ENCODE results near the gene DAB2IP.
A peak's percentile ranks its signal among the peaks of the same experiment; 100 is the strongest.

Gene DAB2IP

DNA sequence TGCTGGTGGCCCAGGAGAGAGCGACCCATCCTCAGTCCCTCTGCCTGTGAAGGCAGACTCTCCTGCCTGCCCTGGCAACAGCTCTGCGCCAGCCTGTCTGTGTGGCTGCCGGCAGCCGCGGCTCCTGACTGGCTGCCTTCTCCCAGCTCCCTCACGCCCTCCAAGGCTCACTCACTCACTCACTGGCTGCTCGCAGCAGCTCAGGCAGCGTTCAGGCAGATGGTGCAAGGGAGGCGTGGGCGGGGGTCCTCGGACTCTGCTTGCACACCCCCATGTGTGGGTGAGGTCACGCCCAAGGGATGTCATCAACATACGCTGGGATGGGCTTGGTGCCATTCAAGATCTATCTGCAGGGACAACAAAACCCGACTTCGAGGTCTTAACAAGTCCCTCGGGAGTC is 66.7 kb downstream of the DAB2IP start:
- H3K27ac ChIP-seq = no peak overlapping the region
- TF ChIP-seq, protein P1, sequence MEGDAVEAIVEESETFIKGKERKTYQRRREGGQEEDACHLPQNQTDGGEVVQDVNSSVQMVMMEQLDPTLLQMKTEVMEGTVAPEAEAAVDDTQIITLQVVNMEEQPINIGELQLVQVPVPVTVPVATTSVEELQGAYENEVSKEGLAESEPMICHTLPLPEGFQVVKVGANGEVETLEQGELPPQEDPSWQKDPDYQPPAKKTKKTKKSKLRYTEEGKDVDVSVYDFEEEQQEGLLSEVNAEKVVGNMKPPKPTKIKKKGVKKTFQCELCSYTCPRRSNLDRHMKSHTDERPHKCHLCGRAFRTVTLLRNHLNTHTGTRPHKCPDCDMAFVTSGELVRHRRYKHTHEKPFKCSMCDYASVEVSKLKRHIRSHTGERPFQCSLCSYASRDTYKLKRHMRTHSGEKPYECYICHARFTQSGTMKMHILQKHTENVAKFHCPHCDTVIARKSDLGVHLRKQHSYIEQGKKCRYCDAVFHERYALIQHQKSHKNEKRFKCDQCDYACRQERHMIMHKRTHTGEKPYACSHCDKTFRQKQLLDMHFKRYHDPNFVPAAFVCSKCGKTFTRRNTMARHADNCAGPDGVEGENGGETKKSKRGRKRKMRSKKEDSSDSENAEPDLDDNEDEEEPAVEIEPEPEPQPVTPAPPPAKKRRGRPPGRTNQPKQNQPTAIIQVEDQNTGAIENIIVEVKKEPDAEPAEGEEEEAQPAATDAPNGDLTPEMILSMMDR (IDR thresholded peaks at IDR 0.05) = no peak
- no peak for TF ChIP-seq ZFX (IDR thresholded peaks at IDR 0.05; ENCODE audit: borderline replicate concordance)

DNA sequence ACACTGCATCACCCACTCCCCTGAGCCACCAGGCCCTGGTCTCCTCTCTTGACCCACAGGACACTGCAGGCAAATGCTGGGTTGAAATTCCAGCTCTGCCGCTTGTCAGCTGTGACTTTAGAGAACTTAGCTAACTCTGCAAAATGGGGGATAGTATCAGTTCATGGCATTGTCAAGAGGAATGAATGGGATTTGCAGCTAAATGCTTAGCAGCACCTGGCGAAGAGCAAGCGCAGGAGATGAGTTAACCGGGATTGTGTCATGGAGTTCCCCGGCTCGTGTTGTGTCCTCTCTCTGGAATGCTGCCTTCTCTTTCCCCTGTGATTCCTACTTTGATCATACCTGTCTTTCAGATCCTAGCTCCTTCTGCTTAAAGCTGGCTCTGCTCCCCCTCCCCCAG is 67.1 kb downstream of the DAB2IP start:
- TF ChIP-seq ZFX (IDR thresholded peaks at IDR 0.05; ENCODE audit: borderline replicate concordance) = no peak
- TF ChIP-seq, protein P1 (IDR thresholded peaks at IDR 0.05) = no peak
- H3K27ac ChIP-seq = no peak overlapping the region

DNA sequence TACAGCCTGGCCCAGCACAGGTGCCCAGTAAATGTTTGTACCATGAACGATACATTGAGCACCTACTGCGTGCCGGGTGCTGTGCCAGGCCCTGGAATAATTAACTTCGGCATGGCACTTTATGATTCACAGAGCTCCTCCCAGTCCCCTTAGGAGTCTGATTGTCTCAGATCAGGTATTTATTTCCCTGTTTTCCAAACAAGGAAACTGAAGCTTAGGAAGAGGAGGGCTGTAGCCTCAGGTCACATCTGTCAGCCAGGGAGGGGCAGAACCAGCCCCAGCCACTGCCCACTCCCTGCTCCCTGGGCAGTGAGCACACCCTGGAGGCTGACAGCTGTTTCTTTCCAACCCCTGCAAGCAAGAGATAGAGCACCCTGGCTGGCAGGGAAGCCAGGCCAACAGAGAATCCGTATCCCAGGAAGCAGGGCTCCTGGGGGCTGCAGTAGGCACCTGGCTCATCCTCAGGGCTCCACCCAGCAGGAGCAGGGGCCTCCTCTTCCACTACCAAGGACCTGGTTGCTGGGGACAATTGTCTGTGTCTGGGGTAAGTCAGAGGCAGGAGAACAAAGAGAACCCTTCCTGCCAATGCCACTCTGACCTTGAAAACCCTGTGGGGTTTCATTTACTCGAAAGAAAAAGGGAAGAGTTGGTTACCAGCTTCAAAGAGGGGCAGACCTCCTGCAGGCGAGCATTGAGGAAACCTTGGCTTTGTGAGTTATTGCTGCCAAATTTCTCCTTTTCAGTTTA is 69.0 kb downstream of the DAB2IP start:
- H3K27ac ChIP-seq = no peak overlapping the region; the same call in 1 of the 2 replicates
- TF ChIP-seq ZFX (IDR thresholded peaks at IDR 0.05; ENCODE audit: borderline replicate concordance) = no peak
- TF ChIP-seq, protein P1 (IDR thresholded peaks at IDR 0.05) = no peak

DNA sequence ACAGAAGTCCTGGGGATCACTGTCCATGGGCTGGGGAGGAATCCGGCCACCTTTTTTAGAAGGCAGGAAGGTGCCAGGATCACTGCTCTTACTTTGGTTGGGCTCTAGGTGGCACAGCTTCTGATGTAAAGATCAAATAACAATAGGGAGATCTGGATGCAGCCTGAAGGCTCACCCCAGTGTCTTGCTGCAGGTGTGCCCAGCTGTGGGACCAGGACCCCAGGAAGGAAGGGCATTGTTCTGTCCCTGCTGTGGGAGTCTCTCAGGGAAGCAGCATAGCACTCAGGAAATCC is 69.6 kb downstream of the DAB2IP start:
- TF ChIP-seq, protein P1 (IDR thresholded peaks at IDR 0.05) = peak; percentile 28
- TF ChIP-seq ZFX (IDR thresholded peaks at IDR 0.05; ENCODE audit: borderline replicate concordance) = no peak
- H3K27ac ChIP-seq = no peak overlapping the region

DNA sequence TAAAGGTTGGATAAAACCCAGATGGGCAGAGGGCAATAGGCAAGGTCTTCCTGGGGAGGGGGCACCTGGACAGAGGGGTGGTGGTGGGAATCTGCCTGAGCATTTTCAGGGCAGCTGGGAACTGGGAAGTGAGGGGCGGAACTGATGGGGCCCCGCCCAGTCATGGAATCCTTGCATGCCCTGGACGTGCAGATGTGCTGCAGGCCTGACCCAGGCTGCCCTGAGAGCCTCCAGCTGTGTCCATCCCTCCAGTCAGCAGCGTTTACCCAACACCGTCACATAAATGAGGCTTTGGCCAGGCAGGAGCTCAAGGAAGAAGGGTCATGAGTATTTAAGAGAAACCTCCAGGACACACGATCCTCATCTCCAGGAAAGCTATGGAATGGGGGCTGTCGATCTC is 70.3 kb downstream of the DAB2IP start:
- H3K27ac ChIP-seq = no peak overlapping the region
- TF ChIP-seq, protein P1 (IDR thresholded peaks at IDR 0.05) = no peak
- TF ChIP-seq ZFX (IDR thresholded peaks at IDR 0.05; ENCODE audit: borderline replicate concordance) = no peak

DNA sequence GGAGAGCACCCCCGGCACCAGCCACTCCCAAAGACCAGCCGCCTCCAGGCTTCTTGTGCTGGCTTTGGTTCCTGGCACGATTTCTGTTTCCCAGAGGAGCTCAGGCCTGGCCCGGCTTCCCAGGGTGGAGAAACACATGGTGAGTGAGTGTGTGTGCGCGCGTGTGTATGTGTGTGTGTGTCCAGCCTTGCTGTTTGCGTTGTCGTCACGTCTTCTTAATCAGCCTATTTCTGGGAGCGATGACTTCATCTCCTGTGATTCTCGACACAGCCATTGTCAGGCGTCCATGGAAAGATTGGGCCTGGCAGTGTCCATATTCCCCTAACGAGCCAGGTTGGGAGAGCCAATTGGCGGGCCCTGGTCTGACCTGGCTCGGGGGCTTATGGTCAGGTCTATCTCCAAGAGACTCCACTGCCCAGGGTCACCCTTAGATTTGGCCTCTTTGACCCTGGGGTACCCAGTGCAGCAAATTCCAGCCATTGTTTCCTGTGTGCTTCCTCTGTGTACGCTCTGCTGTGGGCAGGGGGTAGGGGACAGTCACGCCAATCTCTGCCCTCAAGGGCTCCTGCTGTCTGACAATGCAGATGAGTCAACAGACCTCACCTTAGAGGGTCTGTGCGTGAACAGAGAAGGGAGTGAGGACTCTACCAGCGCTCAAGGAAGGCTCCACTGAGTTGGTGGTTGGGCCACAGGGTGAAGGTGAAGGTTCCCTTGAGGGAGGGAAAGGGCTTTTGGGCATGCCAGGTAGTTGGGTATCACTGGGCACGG is 73.8 kb downstream of the DAB2IP start:
- TF ChIP-seq, protein P1 (IDR thresholded peaks at IDR 0.05) = no peak
- no peak for TF ChIP-seq ZFX (IDR thresholded peaks at IDR 0.05; ENCODE audit: borderline replicate concordance)
- no peak overlapping the region for H3K27ac ChIP-seq
